ENCODE data around the gene SV2C.

SV2C gene

GRCh38 chr5:76099286-76099702 is 16.1 kb downstream of the SV2C start:
- DNase-seq (ENCODE audit: low read depth in 2 of 2) = no peak

GRCh38 chr5:76099756-76100155 is 16.6 kb downstream of the SV2C start:
- DNase-seq (ENCODE audit: low read depth in 2 of 2) = no peak

- peak in 1 of 2 donors; percentile 10 for DNase-seq (ENCODE audit: low read depth in 2 of 2)
Measured at GRCh38 chr5:76104027-76104426, 20.8 kb downstream of the SV2C start.

- DNase-seq (ENCODE audit: low read depth in 2 of 2) = no peak
Measured at GRCh38 chr5:76106149-76106548, 23.0 kb downstream of the SV2C start.

GRCh38 chr5:76111477-76112174 is 28.4 kb downstream of the SV2C start:
- no peak for DNase-seq (ENCODE audit: low read depth in 2 of 2)

- no peak for DNase-seq (ENCODE audit: low read depth in 2 of 2)
Measured at GRCh38 chr5:76113103-76113502, 29.9 kb downstream of the SV2C start.

GRCh38 chr5:76114179-76114851 is 31.1 kb downstream of the SV2C start:
- no peak for DNase-seq (ENCODE audit: low read depth in 2 of 2)

GRCh38 chr5:76125346-76125745 is 42.2 kb downstream of the SV2C start:
- DNase-seq (ENCODE audit: low read depth in 2 of 2) = no peak

- DNase-seq (ENCODE audit: low read depth in 2 of 2) = no peak
Measured at GRCh38 chr5:76125888-76126287, 42.7 kb downstream of the SV2C start.

- no peak for DNase-seq (ENCODE audit: low read depth in 2 of 2)
Measured at GRCh38 chr5:76134003-76134402, 50.8 kb downstream of the SV2C start.

GRCh38 chr5:76134646-76135045 is 51.5 kb downstream of the SV2C start:
- no peak for DNase-seq (ENCODE audit: low read depth in 2 of 2)

GRCh38 chr5:76137887-76138542 is 54.8 kb downstream of the SV2C start:
- DNase-seq (ENCODE audit: low read depth in 2 of 2) = no peak

GRCh38 chr5:76143884-76144283 is 60.7 kb downstream of the SV2C start:
- DNase-seq (ENCODE audit: low read depth in 2 of 2) = no peak

- no peak for DNase-seq (ENCODE audit: low read depth in 2 of 2)
Measured at GRCh38 chr5:76144513-76145274, 61.5 kb downstream of the SV2C start.

- DNase-seq (ENCODE audit: low read depth in 2 of 2) = no peak
Measured at GRCh38 chr5:76145945-76146344, 62.8 kb downstream of the SV2C start.

GRCh38 chr5:76149636-76150035 is 66.5 kb downstream of the SV2C start:
- DNase-seq (ENCODE audit: low read depth in 2 of 2) = no peak

- DNase-seq (ENCODE audit: low read depth in 2 of 2) = no peak
Measured at GRCh38 chr5:76152161-76152560, 69.0 kb downstream of the SV2C start.

GRCh38 chr5:76152700-76153099 is 69.5 kb downstream of the SV2C start:
- no peak for DNase-seq (ENCODE audit: low read depth in 2 of 2)

GRCh38 chr5:76153271-76153670 is 70.1 kb downstream of the SV2C start:
- no peak for DNase-seq (ENCODE audit: low read depth in 2 of 2)

- DNase-seq (ENCODE audit: low read depth in 2 of 2) = no peak
Measured at GRCh38 chr5:76154009-76154690, 71.0 kb downstream of the SV2C start.

- DNase-seq (ENCODE audit: low read depth in 2 of 2) = no peak
Measured at GRCh38 chr5:76155536-76155935, 72.4 kb downstream of the SV2C start.

- DNase-seq (ENCODE audit: low read depth in 2 of 2) = no peak
Measured at GRCh38 chr5:76162335-76162734, 79.2 kb downstream of the SV2C start.

All from stimulated activated CD4-positive, alpha-beta T cell treated with anti-CD3 and anti-CD28 coated beads, Interleukin-1b, Interleukin-23, amount 100 ng/mL, for 4 hours (primary cell).